Hepatic stellate cell (primary cell): ENCODE results near the gene TOP2A.

Experiments
- DNase-seq: peaks from one replicate; pipeline ENCODE4 v3.0.0; 2011; ENCODE audit warnings: low spot score

The TOP2A gene

DNA sequence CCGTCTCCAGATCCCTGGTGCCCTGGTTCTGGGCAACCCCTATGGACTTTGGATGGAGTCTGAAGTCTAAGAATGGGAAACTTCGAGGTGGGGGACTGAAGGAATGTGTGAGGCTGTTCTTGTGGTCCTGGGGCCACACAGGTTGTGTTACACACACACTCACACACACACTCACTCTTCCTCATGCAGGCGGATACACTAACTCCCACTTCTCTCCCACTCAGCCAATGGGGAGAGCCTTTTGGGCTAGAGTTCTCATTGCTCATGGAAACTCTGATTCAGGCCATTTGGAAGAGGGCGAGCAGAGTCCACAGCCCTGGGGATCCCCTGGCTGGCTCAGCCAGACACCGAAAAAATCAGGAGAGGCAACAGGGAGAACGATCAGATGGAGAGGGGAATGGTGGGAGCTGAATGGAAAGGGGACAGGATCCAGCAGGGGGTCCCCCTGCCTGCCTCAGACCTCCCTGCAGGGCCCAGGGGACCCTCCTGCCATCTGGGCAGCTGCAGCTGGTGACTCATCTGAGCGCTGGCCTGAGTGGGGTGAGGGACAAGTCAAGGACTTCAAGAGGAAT, 34.6 kb upstream of the TOP2A start:
- DNase-seq = peak; percentile 86

DNA sequence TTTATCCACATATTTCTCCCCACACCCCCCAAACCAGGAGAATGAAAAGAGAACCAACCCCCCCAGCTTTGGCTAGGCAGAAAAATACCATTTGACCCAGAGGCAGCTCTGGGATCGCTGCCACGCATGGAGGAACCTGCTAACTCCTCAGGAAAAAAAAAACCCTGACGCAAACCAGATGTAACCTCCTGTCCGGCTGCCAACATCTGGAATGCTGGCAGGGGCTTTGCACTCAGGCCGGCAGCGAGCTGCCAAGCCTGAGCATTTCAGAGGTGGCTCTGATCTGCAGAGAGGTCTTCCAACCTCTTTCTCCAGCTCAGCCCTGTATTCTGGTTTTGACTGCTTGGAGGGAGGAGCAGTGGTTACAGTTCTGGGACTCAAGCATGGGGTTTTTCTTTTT, 33.7 kb upstream of the TOP2A start:
- no peak for DNase-seq

DNA sequence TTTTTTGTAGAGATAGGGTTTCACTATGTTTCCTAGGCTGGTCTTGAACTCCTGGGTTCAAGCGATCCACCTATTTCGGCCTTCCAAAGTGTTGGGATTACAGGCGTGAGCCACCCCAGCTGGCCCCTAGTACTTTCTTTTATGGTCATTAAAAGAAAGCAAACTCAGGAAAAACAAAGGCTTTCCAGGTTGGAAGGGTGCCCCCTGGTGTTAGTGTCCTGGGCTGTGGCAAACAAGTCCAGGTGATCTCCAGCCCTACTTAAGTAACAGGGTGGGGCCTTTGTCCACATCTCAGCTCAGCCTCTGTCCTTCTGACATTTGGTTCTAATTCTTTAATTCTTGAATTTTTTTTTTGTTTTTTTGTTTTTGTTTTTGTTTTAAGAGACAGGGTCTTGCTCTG, 32.5 kb upstream of the TOP2A start:
- DNase-seq = no peak

DNA sequence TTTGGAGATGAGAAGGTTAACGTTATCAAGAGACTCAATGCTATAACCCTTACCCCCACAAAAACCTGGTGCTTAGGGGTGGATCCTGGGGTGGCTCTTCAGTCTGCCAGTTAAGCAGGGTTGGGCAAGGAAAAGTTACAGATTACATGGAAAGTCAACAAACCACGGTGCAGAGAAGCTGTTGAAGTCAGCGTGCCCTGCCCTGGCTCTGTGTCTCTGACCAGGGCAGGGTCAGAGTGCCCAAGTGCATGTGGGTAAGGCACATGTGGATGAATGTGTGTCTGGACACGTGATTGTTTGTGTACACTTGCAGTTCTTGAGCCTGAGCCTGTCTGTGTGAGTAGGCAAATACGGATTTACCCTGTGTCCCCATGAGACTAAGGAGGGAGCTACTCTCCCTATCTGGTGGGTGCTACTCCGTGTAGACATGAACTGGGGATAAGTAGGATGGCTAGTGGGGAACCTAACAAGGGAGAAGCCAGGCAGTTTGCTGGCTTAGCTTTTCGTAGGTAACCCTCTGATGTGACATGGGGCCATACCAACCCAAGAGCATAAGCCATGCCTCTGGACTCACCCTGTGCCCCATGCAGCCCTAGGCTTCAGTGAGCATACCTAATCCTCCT, 31.1 kb upstream of the TOP2A start:
- no peak for DNase-seq

DNA sequence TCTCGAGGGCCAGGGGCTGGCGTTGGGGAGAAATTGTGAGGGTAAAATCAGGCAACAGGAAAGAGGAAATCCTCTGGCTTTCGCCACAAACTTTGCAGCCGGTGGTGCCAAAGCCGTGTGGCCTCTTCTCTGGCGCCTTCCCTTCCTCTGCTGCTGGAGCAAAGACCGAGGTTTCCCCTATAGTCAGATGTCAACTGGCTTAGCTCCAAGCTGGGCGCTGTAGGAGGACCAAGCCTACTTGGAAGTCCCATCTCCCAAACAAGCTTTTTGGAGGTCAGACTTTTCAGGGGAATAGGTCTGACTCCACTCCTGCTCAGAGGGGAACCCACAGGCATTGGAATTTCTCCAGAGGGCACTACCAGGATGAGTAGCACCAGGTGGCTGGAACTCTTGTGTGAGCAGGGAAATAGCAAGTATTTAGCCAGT, 30.5 kb upstream of the TOP2A start:
- no peak for DNase-seq

DNA sequence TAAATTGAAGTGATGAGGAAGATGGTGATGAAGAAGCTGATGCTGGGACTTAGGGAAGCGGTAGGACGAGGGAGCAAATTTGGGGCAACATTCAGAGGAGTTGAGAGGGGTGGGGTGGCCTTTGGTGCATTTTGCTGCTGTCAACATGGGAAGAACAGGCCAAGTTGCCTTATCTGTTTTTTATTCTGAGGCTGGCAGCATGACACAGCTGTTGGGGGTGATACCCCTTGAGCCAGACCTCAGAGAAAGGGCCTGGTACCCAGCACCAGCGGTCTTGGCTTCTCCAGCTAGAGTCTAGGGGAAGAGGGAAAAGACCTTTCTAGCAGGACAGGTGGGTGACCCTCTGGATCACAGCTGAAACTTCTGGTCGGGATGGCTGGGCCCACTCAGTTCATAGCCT, 30.1 kb upstream of the TOP2A start:
- no peak for DNase-seq

DNA sequence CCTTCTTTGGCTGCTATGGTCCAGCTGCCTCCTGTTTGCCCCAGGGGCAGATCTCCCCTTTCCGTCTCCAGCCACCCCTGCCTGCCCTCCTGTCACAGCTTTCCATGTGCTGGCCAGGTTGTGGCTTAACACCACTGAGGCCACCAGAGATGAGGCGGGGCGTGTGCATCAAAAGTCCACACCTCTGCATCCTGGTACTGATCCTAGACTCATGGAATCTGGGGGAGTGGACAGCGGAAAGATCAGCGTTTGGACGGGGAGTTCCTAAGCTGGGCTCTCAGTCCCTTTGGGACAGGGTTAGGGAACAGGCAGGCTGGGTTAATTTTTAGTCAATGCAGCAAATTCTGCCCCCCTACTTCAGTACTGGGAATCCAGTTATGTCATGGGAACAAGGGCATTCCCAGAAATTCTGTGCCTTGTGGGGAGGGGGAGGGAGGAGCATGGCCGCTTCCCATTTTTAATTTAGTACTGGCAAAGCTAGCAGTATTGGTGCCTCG, 29.5 kb upstream of the TOP2A start:
- DNase-seq = no peak

DNA sequence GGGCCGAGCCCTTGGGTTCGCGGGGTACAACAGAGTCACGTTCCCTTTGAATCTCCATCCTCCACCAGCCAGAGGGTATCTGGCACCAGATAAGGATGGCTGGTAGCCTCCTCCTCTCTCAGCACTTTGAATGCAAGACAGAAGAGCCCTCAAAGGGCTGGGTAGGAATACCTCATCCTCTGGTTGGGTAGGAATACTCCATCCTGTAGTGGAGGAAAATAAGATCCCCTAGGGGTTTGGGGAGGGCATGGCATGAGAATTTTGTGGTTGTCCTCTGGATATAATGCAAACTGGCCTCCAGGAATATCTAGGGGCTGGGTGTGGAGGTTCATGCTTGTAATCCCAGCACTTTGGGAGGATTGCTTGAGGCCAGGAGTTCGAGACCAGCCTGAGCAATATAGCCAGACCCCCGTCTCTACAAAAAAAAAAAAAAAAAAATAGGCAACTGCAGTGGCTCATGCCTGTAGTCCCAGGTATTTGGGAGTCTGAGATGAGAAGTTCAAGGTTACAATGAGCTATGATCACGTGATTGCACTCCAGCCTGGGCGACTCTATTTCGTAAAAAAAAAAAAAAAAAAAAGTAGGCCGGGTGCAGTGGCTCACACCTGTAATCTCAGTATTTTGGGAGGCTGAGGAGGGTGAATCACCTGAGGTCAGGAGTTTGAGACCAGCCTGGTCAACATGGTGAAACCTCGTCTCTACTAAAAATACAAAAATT, 28.2 kb upstream of the TOP2A start:
- DNase-seq = no peak

DNA sequence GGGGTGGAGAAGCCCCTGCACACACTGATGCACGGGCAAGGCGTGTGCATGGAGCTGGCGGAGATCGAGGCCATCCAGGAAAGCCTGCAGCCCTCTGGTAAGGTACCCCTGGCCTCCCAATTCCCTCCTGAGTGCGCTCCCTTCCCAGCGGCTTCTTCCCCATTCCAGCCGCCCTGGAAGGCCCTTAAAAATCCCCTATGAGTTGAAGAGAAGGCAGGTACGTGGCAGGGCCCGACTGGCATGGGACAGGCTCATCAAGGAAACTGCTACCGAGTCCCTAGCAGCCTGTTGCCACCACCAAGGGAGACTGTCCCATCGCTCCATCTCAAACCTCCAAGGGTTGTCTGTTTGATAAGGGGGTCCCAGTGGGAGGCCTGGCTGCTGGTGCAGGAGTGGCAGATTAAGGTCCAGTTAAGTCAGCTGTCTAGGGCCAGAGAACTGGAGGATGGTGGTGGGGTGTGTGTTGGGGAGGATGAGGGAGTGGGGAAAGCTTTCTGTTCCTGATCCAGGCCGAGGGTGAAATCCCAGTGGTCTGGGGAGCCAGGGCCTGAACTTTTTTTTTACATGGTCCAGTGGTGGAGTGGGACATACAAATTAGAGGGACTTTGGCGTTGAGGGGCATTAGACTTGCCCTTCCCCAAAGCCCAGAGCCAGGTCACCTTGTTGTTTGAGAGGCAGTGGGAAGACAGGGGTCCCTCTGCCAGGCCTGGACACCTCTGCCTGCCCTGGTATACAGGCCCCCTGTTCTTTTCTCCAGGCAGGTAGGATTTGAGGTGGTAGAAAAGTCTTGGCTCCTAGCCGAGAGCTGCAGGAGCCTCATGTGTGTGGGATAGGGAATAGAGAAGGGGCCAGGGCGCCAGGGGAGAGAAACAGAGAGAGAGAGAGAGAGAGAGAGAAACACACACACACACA, 26.5 kb upstream of the TOP2A start:
- no peak for DNase-seq

DNA sequence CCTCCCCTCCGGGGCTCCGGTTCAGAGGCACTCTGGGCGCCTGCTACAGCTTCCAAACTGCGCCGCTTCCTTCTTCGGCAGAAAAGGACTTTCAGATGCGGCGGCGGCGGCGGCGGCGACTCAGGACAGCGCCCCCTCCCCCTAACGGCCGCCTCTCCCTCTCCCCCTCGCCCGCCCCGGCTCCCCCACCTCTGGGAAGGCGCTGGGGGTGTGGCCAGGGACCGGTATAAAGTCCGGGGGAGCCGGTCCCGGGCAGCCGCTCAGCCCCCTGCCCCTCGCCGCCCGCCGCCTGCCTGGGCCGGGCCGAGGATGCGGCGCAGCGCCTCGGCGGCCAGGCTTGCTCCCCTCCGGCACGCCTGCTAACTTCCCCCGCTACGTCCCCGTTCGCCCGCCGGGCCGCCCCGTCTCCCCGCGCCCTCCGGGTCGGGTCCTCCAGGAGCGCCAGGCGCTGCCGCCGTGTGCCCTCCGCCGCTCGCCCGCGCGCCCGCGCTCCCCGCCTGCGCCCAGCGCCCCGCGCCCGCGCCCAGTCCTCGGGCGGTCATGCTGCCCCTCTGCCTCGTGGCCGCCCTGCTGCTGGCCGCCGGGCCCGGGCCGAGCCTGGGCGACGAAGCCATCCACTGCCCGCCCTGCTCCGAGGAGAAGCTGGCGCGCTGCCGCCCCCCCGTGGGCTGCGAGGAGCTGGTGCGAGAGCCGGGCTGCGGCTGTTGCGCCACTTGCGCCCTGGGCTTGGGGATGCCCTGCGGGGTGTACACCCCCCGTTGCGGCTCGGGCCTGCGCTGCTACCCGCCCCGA, 25.7 kb upstream of the TOP2A start, which contains the start of gene IGFBP4:
IGFBP4 (plus strand) TSS at position 255 of the 792 bp plus-strand sequence; CDS start at position 541, 286 bp downstream.
- DNase-seq = peak; percentile 84

DNA sequence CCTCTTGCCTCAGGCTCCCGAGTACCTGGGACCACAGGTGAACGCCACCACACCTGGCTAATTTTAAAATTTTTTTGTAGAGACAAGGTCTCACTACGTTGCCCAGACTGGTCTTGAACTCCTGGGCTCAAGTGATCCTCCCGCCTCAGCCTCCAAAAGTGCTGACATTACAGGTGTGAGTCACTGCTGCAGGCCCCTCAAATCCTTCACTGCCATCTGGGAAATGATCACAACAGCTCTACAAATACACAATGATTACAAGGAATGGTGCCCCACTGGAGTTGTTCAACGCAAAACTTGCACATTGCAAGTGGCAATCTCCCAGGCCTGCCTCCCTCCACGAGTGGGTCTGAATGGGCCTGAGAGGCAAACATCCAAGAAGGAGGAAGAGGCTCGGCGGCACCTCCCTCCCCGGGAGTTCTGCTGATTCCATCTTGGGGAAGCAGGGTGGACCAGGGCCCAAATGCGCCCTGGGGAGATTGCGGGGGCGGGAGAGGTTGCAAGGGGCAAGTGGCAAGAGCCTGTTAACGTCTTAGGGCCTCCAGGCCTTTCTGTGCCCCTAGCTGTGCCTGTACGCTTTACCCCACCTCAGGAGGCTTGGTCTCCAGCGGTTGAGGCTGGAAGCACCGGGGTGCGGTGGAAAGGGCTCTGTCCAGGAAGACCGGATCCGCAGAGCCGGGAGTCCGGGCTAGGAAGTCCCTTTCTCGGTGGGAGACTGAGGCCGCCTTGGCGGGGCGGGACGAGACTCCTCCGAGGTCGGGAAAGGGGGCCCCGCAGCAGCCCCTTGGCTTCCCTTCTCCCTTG, 24.9 kb upstream of the TOP2A start:
- DNase-seq = peak; percentile 74

DNA sequence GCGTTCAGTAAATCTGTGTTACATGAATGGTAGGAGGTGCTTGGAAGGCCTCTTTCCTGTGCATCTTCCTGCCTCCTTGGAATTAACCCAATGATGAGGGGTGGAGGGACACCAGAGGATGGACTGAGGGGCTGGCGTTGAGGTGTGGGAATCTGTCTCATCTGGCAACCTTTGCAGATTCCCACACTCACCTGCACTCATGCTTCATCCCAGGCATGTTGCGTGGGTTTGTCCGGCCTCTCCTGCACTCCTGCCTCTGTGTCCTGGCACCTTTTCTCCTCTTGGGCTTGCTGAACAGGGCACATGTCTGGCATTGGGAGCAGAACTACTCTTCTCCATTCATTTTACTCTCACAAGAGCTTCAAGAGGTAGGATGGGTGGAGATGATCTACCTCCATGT, 22.5 kb upstream of the TOP2A start:
- DNase-seq = no peak

DNA sequence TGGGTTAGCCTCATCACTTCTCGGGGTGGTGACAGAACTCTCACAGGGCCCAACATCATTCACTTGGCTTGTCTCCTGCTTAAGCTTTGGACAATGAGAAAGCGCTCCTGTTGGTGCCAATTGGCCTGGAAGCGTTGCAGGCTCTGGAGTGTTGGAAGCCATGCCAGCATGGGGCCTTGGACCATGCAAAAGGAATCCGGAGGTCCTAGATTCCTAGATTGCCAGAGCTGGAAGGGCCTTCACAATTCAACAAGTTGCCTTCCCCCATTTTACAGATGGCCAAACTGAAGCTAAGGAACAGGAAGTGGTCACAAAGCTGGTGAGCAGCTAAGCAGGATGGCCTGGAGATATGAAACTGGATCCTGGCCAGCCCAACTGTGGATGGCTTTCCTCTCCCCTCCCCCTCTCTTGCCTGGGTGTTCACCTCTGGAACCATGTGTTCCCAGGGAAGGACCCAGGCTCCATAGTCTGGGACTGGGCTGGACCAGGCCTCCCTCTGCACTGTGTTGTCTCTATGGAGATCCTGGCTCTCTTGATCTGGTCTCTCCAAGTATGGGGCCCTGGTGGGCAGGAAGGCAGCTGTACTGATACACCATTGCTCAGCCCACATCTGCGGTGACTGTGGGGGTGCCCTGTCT, 19.5 kb upstream of the TOP2A start:
- DNase-seq = no peak

DNA sequence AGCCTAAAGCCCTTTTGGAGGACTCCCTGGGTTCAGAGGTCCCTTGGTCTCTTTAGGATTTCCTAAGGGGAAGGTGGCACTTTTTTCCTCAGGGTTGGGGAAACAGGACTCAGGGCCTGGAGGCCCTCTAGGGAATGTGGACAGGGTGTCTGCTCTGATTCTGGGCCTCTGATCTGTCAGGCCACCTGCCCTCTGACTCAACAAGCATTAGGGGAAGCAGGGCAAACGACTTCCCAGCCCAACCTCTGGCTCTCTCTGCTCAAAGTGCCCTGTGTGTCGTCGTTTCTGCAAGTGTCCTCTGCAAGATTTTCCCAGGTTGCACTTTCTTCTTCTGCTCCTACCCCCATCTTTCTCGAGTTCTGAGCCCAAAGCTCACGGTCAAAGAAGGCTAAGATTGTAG, 18.9 kb upstream of the TOP2A start:
- DNase-seq = no peak

DNA sequence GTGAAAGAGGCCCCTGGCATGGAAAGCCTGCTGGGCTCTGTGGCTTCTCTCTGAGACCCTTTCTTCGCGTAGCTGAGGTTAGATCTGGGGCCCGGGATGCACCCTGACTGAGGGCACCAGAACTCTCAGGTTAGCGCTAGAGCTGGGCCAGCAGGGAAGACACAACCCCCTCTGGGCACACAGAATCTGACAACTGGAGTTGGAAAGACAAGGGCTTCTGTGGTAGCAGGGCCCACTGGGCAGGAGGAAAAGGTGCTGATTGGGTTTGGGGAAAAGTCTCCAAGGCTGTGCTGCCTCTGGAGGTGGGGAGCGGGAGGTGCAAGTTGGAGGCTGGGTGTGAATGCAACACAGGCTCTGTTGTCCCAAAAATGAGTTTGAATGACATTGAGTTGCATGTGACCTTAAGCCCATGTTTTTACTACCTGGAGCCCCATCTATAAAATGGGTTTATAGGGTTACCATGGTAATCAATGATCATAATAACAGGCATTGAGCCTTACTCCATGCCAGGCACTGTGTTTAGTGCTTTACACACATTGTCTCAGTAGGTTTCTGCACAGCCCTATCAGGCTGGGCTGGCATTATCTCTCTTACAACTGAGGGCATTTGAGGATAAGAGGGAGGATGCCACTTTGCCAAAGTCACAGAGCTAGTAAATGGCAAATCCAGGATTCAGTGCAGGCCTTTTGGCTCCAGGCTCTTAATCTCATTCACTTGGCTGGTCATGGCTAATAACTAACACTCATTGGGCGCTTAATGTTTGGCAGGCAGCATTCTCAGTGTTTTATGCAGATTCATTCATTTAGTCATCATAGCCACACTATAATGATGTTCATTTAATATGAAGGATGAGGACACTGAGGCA, 16.1 kb upstream of the TOP2A start:
- DNase-seq = no peak

DNA sequence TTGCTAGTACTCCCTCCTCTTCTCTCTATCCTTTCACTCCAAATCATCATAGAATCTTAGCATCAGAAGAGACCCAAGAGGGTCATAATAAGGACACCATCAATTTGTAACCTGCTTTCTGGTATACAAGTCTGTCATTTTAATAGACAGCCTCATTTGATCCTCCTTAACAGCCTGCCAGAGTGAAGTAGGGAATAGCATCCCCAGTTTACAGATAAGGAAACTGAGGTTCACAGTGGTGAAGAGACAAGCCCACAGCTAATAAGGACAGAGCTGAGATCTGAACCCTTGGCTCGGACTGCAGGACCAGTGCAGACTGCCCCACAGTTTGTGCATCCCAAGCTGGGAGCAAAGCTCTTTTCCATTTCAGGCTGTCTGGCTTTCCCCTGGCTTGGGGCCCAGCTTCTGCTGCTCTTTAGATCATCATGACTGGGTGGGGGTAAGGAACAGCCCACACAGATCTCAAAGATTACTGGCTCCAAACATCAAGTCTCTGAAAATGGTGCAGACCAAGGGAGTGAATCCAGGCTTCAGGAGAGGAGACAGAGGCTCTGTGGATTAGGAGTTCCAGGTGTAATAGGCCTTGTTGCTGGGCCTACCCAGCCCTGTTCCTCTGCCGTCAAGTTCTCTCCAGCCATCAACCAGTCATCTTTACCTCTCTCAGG, 15.3 kb upstream of the TOP2A start:
- no peak for DNase-seq

DNA sequence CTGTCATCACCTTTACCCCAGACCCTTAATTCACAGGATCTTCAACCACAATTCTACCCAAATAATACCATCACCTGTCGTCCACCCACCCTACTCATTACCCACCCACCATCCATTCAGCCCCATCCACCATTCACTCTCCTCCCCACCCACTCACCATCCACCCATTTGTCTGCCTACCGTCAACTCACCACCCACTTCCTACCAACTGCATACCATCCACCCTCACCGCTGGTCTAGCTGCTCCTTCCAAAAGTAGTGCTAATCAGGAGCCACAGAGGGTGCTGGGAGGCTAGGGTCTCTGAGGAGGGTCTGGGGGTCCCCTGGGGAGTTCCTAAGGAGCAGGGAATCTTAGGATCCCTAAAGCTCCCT, 13.5 kb upstream of the TOP2A start:
- no peak for DNase-seq
